ENCODE measurements around the gene PIP5K1B.

- TF ChIP-seq CTCF (IDR thresholded peaks at IDR 0.05), result peak; percentile 58
- no peak for TF ChIP-seq EZH2 (IDR thresholded peaks at IDR 0.05; ENCODE audit: borderline replicate concordance, insufficient read depth, low read depth, low read length, poor library complexity, severe bottlenecking)
Measured at GRCh38 chr9:68844631-68845612, 139.9 kb downstream of the PIP5K1B start.

Measured in B cell (primary cell).